ENCODE measurements around the gene MEGF6. TPM values are rescaled to one million over a fixed set of nuclear protein-coding genes. Genes with fewer than 3 reads are reported as not detected.

MEGF6 gene
- total and polyA plus RNA-seq, 4 donors, result 17.7 to 54.2 (median 48.2) TPM

DNA sequence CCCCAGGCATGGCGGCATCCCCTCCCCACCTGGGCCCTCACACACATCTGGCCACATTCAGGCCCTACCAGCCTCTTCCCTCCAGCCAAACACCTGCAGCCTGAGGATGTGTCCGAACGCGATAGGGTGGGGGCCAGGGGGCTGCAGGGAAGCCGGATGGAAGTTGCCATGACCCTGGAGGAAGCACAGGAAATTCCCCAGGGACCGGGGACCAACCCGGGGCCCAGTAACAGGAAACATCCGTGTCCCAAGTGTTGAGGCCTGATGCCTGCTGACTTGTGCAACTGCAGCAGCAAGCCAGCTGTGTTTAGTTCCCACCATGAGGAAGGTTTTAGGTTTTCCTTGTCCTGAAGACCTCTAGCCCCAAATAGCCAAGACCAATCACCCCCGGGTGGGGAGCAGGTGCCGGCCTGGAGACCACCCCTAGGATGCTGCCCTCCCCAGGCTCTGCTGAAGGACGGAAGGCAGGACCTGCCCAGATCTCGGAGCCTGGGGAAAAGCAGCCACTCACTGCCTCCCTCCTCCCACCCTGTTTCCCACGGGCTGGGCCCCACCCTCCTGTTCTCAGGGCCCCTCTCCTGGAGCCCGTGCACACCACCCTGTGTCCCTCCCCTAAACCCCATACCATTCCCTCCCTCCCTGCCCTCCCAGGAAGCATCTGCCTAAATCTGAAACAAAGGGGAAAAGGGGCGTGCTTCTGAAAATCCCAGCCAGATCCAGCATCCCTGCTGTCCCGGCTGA, 29.8 kb downstream of the MEGF6 start:
- Histone ChIP-seq H3K9ac (ENCODE audit: insufficient read depth in 1 of 2, low read length in 2 of 2) (no peak overlapping the region), H3K27me3 (ENCODE audit: control insufficient read depth in 3 of 3, insufficient read depth in 3 of 3, low read length in 2 of 3) (no peaks in the 10 kb centered on the region), H3K27ac (ENCODE audit: low read depth in 1 of 2, low read length in 1 of 2) (no peak overlapping the region), H3K4me1 (ENCODE audit: control insufficient read depth in 5 of 5, insufficient read depth in 5 of 5, low read length in 5 of 5) (peaks cover 0 to 43% (median 4%) of the 10 kb centered on the region in 5 donors), H3K36me3 (ENCODE audit: control insufficient read depth in 4 of 4, insufficient read depth in 4 of 4, low read length in 4 of 4) (peaks cover 0 to 12% (median 0%) of the 10 kb centered on the region in 4 donors), H3K9me3 (ENCODE audit: control insufficient read depth in 4 of 4, insufficient read depth in 3 of 4, low read length in 3 of 4) (no peaks in the 10 kb centered on the region), H3K4me3 (no peak overlapping the region)
- ATAC-seq (ENCODE audit: insufficient read depth, low FRiP score), result no peak
- TF ChIP-seq, protein P1, sequence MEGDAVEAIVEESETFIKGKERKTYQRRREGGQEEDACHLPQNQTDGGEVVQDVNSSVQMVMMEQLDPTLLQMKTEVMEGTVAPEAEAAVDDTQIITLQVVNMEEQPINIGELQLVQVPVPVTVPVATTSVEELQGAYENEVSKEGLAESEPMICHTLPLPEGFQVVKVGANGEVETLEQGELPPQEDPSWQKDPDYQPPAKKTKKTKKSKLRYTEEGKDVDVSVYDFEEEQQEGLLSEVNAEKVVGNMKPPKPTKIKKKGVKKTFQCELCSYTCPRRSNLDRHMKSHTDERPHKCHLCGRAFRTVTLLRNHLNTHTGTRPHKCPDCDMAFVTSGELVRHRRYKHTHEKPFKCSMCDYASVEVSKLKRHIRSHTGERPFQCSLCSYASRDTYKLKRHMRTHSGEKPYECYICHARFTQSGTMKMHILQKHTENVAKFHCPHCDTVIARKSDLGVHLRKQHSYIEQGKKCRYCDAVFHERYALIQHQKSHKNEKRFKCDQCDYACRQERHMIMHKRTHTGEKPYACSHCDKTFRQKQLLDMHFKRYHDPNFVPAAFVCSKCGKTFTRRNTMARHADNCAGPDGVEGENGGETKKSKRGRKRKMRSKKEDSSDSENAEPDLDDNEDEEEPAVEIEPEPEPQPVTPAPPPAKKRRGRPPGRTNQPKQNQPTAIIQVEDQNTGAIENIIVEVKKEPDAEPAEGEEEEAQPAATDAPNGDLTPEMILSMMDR (IDR thresholded peaks at IDR 0.05; ENCODE audit: control extremely low read depth, extremely low read depth), result no peak
- 50% methylated on average over 15 to 16 of the region's 16 CpGs for WGBS, 2 donors
- peak; percentile 58 to 78 (median 61) for DNase-seq

DNA sequence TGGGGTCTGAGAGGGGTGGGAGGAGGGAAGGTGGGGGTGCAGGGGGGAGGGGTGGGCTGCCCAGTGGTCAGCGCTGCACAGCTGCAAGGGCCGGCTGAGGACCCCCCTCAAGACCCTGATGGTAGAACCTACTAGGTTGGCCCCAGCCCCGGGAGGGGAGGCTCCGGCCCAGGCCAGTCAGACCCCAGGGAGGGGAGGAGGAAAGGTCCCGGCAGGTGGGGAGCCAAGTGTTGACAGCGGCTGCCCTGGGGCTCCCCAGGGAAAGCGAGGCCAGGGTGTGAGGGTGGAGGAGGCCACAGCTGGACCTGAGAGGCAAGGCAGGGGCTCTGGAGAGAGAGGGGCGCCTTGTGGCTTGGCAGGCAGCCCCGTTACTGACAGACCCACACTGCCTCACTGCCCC, 31.1 kb downstream of the MEGF6 start:
- Histone ChIP-seq H3K36me3 (ENCODE audit: control insufficient read depth in 4 of 4, insufficient read depth in 4 of 4, low read length in 4 of 4) (peaks cover 0 to 4% (median 2%) of the 10 kb centered on the region in 4 donors), H3K4me1 (ENCODE audit: control insufficient read depth in 5 of 5, insufficient read depth in 5 of 5, low read length in 5 of 5) (peaks cover 0 to 49% (median 5%) of the 10 kb centered on the region in 5 donors), H3K9ac (ENCODE audit: insufficient read depth in 1 of 2, low read length in 2 of 2) (no peak overlapping the region), H3K27me3 (ENCODE audit: control insufficient read depth in 3 of 3, insufficient read depth in 3 of 3, low read length in 2 of 3) (no peaks in the 10 kb centered on the region), H3K4me3 (no peak overlapping the region), H3K27ac (ENCODE audit: low read depth in 1 of 2, low read length in 1 of 2) (no peak overlapping the region), H3K9me3 (ENCODE audit: control insufficient read depth in 4 of 4, insufficient read depth in 3 of 4, low read length in 3 of 4) (no peaks in the 10 kb centered on the region)
- DNase-seq, result no peak
- TF ChIP-seq, protein P1 (IDR thresholded peaks at IDR 0.05; ENCODE audit: control extremely low read depth, extremely low read depth), result no peak
- 82% methylated on average over 7 to 9 of the region's 9 CpGs for WGBS, 2 donors
- no peak for ATAC-seq (ENCODE audit: insufficient read depth, low FRiP score)

DNA sequence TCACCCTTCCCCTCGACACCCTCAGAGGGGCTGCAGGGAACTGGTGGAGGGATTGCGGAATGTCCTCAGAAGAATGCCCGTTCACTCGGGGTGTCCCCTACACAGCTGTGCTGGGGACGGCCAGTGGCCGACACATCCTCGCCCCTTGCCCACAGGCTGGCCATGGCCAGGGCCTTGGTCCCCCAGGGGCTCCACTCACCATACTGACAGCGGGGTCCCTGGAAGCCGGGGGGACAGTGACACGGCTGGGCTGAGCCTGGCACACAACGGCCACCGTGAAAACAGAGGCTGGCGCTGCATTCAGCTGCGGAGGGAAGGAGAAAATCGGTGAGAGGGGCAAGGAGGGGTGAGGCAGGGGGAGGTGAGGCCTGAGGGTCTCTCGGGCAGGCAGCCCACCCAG, 31.7 kb downstream of the MEGF6 start:
- ATAC-seq (ENCODE audit: insufficient read depth, low FRiP score), result no peak
- Histone ChIP-seq H3K27me3 (ENCODE audit: control insufficient read depth in 3 of 3, insufficient read depth in 3 of 3, low read length in 2 of 3) (no peaks in the 10 kb centered on the region), H3K36me3 (ENCODE audit: control insufficient read depth in 4 of 4, insufficient read depth in 4 of 4, low read length in 4 of 4) (peaks cover 0 to 4% (median 0%) of the 10 kb centered on the region in 4 donors), H3K4me3 (no peak overlapping the region), H3K27ac (ENCODE audit: low read depth in 1 of 2, low read length in 1 of 2) (no peak overlapping the region), H3K9me3 (ENCODE audit: control insufficient read depth in 4 of 4, insufficient read depth in 3 of 4, low read length in 3 of 4) (no peaks in the 10 kb centered on the region), H3K9ac (ENCODE audit: insufficient read depth in 1 of 2, low read length in 2 of 2) (no peak overlapping the region), H3K4me1 (ENCODE audit: control insufficient read depth in 5 of 5, insufficient read depth in 5 of 5, low read length in 5 of 5) (peaks cover 0 to 49% (median 5%) of the 10 kb centered on the region in 5 donors)
- no peak for DNase-seq
- TF ChIP-seq, protein P1 (IDR thresholded peaks at IDR 0.05; ENCODE audit: control extremely low read depth, extremely low read depth), result no peak
- WGBS, 2 donors, result 94 to 95% methylated on average over 15 to 16 of the region's 16 CpGs
